Limb (tissue), 2 donors: ENCODE measurements around the gene GPATCH2L.

Source experiments
- DNase-seq, 2 donors: peaks; one replicate each; pipeline ENCODE4 v3.0.0-alpha.2; 2016; ENCODE audit errors: extremely low spot score in 2 of 2

The GPATCH2L gene

GRCh38 chr14:76196980-76197695 is 45.4 kb downstream of the GPATCH2L start:
- no peak for DNase-seq

GRCh38 chr14:76201162-76201561 is 49.4 kb downstream of the GPATCH2L start:
- no peak for DNase-seq

- DNase-seq, result no peak
These were observed 51.6 kb downstream of the GPATCH2L start for GRCh38 chr14:76203086-76204001.

- no peak for DNase-seq
These were observed 52.9 kb downstream of the GPATCH2L start for GRCh38 chr14:76204461-76205230.

GRCh38 chr14:76205708-76206107 is 54.0 kb downstream of the GPATCH2L start:
- no peak for DNase-seq

- DNase-seq, result no peak
These were observed 56.6 kb downstream of the GPATCH2L start for GRCh38 chr14:76208340-76208739.

- no peak for DNase-seq
These were observed 60.5 kb downstream of the GPATCH2L start for GRCh38 chr14:76212242-76212641.

GRCh38 chr14:76217179-76217578 is 65.5 kb downstream of the GPATCH2L start:
- DNase-seq, result no peak

GRCh38 chr14:76218662-76219061 is 66.9 kb downstream of the GPATCH2L start:
- DNase-seq, result no peak

- no peak for DNase-seq
These were observed 68.2 kb downstream of the GPATCH2L start for GRCh38 chr14:76219873-76220272.

GRCh38 chr14:76227450-76228050 is 75.8 kb downstream of the GPATCH2L start:
- DNase-seq, result no peak

GRCh38 chr14:76228138-76228537 is 76.4 kb downstream of the GPATCH2L start:
- no peak for DNase-seq

GRCh38 chr14:76232800-76233199 is 81.1 kb downstream of the GPATCH2L start:
- DNase-seq, result no peak

- DNase-seq, result no peak
These were observed 83.9 kb downstream of the GPATCH2L start for GRCh38 chr14:76235628-76236027.

GRCh38 chr14:76236172-76237130 is 84.7 kb downstream of the GPATCH2L start:
- no peak for DNase-seq

GRCh38 chr14:76237349-76237990 is 85.7 kb downstream of the GPATCH2L start:
- DNase-seq, result no peak

GRCh38 chr14:76245097-76245496 is 93.4 kb downstream of the GPATCH2L start:
- DNase-seq, result no peak

GRCh38 chr14:76250302-76250701 is 98.6 kb downstream of the GPATCH2L start:
- no peak for DNase-seq

GRCh38 chr14:76252471-76252870 is 100.7 kb downstream of the GPATCH2L start:
- DNase-seq, result no peak

- DNase-seq, result no peak
These were observed 101.4 kb downstream of the GPATCH2L start for GRCh38 chr14:76253111-76253510.
